Nephron progenitor cell (in vitro differentiated cells): ENCODE results near the gene YIF1A.

Source experiments
- DNase-seq: peaks from one replicate; pipeline ENCODE4 v3.0.0; 2021
- H3K27ac Mint-ChIP-seq: 2 replicates; pipeline ENCODE4 v1.8.0; 2021; ENCODE audit warnings: mild to moderate bottlenecking, moderate library complexity, mixed read lengths
- H3K27me3 Mint-ChIP-seq: 2 replicates; pipeline ENCODE4 v1.8.0; 2021; ENCODE audit warnings: mild to moderate bottlenecking, low read depth, mixed read lengths; ENCODE audit not compliant: poor library complexity
- H3K36me3 Mint-ChIP-seq: 2 replicates; pipeline ENCODE4 v1.8.0; 2021; ENCODE audit warnings: low read depth, mixed read lengths
- H3K4me1 Mint-ChIP-seq: 2 replicates; pipeline ENCODE4 v1.8.0; 2021; ENCODE audit warnings: mixed read lengths
- H3K4me3 Mint-ChIP-seq: 2 replicates; pipeline ENCODE4 v1.8.0; 2021; ENCODE audit warnings: mild to moderate bottlenecking, moderate library complexity, mixed read lengths
- H3K9me3 Mint-ChIP-seq: 2 replicates; pipeline ENCODE4 v1.8.0; 2021; ENCODE audit warnings: mild to moderate bottlenecking, moderate library complexity, mixed read lengths
- CTCF ChIP-seq: fragments of 200-600 bp; sonication (generic); IDR thresholded peaks from 2 replicates; pipeline ENCODE4 v1.5.0; 2021; ENCODE audit warnings: antibody characterized with exemption

YIF1A gene

GRCh38 chr11:66293352-66293751 lies 4.4 kb upstream of the YIF1A start:
- DNase-seq, result no peak
- H3K27me3 Mint-ChIP-seq, result peaks cover 78% of the 10 kb centered on the region
- no peaks in the 10 kb centered on the region for H3K36me3 Mint-ChIP-seq
- no peak overlapping the region for H3K4me3 Mint-ChIP-seq
- no peak overlapping the region for H3K27ac Mint-ChIP-seq
- TF ChIP-seq CTCF, result no peak
- peaks cover 30% of the 10 kb centered on the region for H3K4me1 Mint-ChIP-seq
- no peaks in the 10 kb centered on the region for H3K9me3 Mint-ChIP-seq

- H3K4me3 Mint-ChIP-seq, result peak overlapping the region; percentile 47
- H3K36me3 Mint-ChIP-seq, result no peaks in the 10 kb centered on the region
- no peak overlapping the region for H3K27ac Mint-ChIP-seq
- H3K9me3 Mint-ChIP-seq, result no peaks in the 10 kb centered on the region
- no peak for DNase-seq
- H3K27me3 Mint-ChIP-seq, result peaks cover 74% of the 10 kb centered on the region
- peaks cover 33% of the 10 kb centered on the region for H3K4me1 Mint-ChIP-seq
- no peak for TF ChIP-seq CTCF
Observed at GRCh38 chr11:66292543-66293332, 3.8 kb upstream of the YIF1A start.

- Mint-ChIP-seq H3K36me3 (no peaks in the 10 kb centered on the region), H3K27ac (no peak within 1 kb of the TSS), H3K27me3 (peaks cover 66% of the 10 kb centered on the region), H3K4me1 (peaks cover 40% of the 10 kb centered on the region), H3K9me3 (no peaks in the 10 kb centered on the region), H3K4me3 (peak within 1 kb of the TSS; percentile 94)
- DNase-seq, result peak; percentile 46
- no peak for TF ChIP-seq CTCF
Observed at GRCh38 chr11:66291706-66292542, 3.0 kb upstream of the YIF1A start, which contains the start of gene TMEM151A. Gene TMEM151A (plus strand): TSS chr11:66291894. CDS start chr11:66292014, 120 bp downstream.

GRCh38 chr11:66291303-66291705 lies 2.4 kb upstream of the YIF1A start:
- Mint-ChIP-seq H3K27ac (no peak overlapping the region), H3K9me3 (no peaks in the 10 kb centered on the region), H3K4me3 (peak overlapping the region; percentile 94), H3K36me3 (no peaks in the 10 kb centered on the region), H3K4me1 (peaks cover 43% of the 10 kb centered on the region), H3K27me3 (peaks cover 59% of the 10 kb centered on the region)
- DNase-seq, result no peak
- no peak for TF ChIP-seq CTCF

- no peak for DNase-seq
- H3K27me3 Mint-ChIP-seq, result peaks cover 52% of the 10 kb centered on the region
- TF ChIP-seq CTCF, result no peak
- peak overlapping the region; percentile 94 for H3K4me3 Mint-ChIP-seq
- no peak overlapping the region for H3K27ac Mint-ChIP-seq
- peaks cover 43% of the 10 kb centered on the region for H3K4me1 Mint-ChIP-seq
- H3K9me3 Mint-ChIP-seq, result no peaks in the 10 kb centered on the region
- no peaks in the 10 kb centered on the region for H3K36me3 Mint-ChIP-seq
Observed at GRCh38 chr11:66290330-66290621, 1.3 kb upstream of the YIF1A start.
